ENCODE results near the gene FBXO47. TPM values are rescaled to one million over a fixed set of nuclear protein-coding genes. Genes with fewer than 3 reads are reported as not detected.

The FBXO47 gene
- total and polyA plus RNA-seq, 2 of the 13 experiments (the other 11 are each of a cell fraction or from before 2014, with no cell fraction given): not detected

GRCh38 chr17:38893607-38894006 is 73.6 kb downstream of the FBXO47 start:
- Histone ChIP-seq H3K9ac (ENCODE audit: insufficient read depth, low read depth, low read length) (no peak overlapping the region), H3K4me1 (ENCODE audit: insufficient read depth, low read length) (peaks cover 28% of the 10 kb centered on the region), H3K27me3 (ENCODE audit: control insufficient read depth in 1 of 2, insufficient read depth in 2 of 2, low read length in 2 of 2) (no peaks in the 10 kb centered on the region), H4K20me1 (ENCODE audit: insufficient read depth, low read length) (peaks cover 11% of the 10 kb centered on the region; the same call in 1 of the 2 replicates), H3K4me2 (ENCODE audit: low read depth, low read length) (no peak overlapping the region), H3K4me3 (replicated peaks in 1 of 3; ENCODE audit: insufficient read depth in 1 of 3, low read depth in 2 of 3, low read length in 3 of 3) (no peak overlapping the region), H3K9me3 (ENCODE audit: low read length) (no peaks in the 10 kb centered on the region), H2AFZ (ENCODE audit: low read length) (no peak overlapping the region), H3K27ac (ENCODE audit: extremely low read length, insufficient read depth, low read length) (peak overlapping the region; percentile 5), H3K79me2 (ENCODE audit: insufficient read depth, low read length) (peaks cover 4% of the 10 kb centered on the region), H3K36me3 (replicated peaks in 1 of 2; ENCODE audit: control insufficient read depth in 1 of 2, insufficient read depth in 2 of 2, low read length in 2 of 2) (peaks cover 55 to 84% of the 10 kb centered on the region in 2 experiments)
- no peak for TF ChIP-seq SKIL (CRISPR knock-in tag; IDR thresholded peaks at IDR 0.05; ENCODE audit: borderline replicate concordance)
- no peak for TF ChIP-seq ZNF839 (CRISPR knock-in tag; IDR thresholded peaks at IDR 0.05; ENCODE audit: borderline replicate concordance)
- no peak for TF ChIP-seq ZNF674 (CRISPR knock-in tag; IDR thresholded peaks at IDR 0.05; ENCODE audit: low read depth)
- no peak for TF ChIP-seq MAX (IDR thresholded peaks at IDR 0.05)
- TF ChIP-seq ZNF713 (CRISPR knock-in tag; IDR thresholded peaks at IDR 0.05): no peak
- TF ChIP-seq MXD3 (CRISPR knock-in tag; IDR thresholded peaks at IDR 0.05): 0 out of 2 replicates have a peak, but pooled peaks have one; percentile 25
- no peak for TF ChIP-seq EP300 (IDR thresholded peaks at IDR 0.05; ENCODE audit: low read depth in 2 of 2, low read length in 2 of 2)
- TF ChIP-seq EP300 (CRISPR knock-in tag; IDR thresholded peaks at IDR 0.05; ENCODE audit: borderline replicate concordance): no peak
- FAIRE-seq (no peak), DNase-seq (ENCODE audit: low spot score) (no peak), ATAC-seq (no peak; the same call in 2 of the 3 replicates)
- 94% methylated on average over 6 of the region's 6 CpGs for WGBS (ENCODE audit: low lambda C conversion rate)
- CTCF ChIA-PET (ENCODE audit: low intra/inter-chr PET ratio, low total read pairs): no interaction called here
- BruUV-seq (replicated peaks): no TSS peak
- POLR2A ChIA-PET: interaction anchor here (0.5 to 3.2 kb wide), 6 partner anchors 12 to 39 kb away, joined by 3 to 15 read pairs (median 6); partner anchors contain the start of genes LASP1 and RPL23
- in situ Hi-C loops (cut with HindIII; ENCODE audit: extremely low pct_ligation_motif_present, low pct_unique_long_range_greater_than_20kb) (no loop called here), intact Hi-C loops (cut with micrococcal nuclease; ENCODE audit: unreplicated experiment) (no loop called here)

Data from HepG2 (cell line).